ENCODE measurements around the gene GPR65.

- TF ChIP-seq, protein P1, sequence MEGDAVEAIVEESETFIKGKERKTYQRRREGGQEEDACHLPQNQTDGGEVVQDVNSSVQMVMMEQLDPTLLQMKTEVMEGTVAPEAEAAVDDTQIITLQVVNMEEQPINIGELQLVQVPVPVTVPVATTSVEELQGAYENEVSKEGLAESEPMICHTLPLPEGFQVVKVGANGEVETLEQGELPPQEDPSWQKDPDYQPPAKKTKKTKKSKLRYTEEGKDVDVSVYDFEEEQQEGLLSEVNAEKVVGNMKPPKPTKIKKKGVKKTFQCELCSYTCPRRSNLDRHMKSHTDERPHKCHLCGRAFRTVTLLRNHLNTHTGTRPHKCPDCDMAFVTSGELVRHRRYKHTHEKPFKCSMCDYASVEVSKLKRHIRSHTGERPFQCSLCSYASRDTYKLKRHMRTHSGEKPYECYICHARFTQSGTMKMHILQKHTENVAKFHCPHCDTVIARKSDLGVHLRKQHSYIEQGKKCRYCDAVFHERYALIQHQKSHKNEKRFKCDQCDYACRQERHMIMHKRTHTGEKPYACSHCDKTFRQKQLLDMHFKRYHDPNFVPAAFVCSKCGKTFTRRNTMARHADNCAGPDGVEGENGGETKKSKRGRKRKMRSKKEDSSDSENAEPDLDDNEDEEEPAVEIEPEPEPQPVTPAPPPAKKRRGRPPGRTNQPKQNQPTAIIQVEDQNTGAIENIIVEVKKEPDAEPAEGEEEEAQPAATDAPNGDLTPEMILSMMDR (IDR thresholded peaks at IDR 0.05; ENCODE audit: insufficient read depth, low read depth, low read length), result no peak
- TF ChIP-seq EZH2 (IDR thresholded peaks at IDR 0.05; ENCODE audit: insufficient read depth, low read length), result no peak
Observed at GRCh38 chr14:87990682-87991081, 14.3 kb upstream of the GPR65 start.
